Measurements from ENCODE around the gene CAMK1D.

The CAMK1D gene

DNA sequence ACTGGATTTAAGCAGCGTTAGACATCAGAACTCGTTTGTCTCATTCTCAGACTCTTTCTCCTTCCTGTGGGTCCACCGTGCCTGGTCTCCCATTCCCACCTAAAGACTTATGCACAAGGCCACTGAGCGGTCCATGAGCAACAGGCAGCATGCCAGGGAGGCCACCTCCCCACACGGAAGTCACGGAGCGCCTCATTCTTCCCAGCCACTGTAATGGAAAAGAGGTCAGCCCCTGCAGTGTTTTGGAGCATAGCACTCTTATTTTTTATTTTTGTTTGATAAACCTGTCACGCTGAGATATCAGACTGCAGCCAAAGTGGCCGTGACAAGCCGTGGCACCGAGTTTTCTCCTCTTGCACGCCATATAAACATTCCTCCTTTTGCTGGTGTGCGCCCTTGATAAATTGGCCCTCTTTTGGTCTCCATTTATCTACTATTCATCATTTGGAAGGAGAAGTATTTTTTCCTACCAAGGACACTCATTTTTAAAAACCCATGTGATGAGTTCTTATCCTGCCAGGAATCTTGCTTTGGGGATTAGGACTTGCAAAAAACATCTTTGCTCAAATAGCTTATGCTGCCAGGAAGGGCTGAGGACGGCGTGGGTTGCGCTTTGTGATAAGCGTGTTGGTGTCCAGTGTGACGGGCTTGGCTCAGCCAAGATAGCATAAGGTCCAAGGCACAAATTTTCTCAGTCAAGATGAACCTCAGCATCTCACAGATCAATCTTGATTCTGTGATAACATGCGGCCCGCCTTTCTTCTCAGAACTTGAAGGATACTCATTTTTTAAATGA is 446.2 kb downstream of the CAMK1D start:
- TF ChIP-seq, protein P1, sequence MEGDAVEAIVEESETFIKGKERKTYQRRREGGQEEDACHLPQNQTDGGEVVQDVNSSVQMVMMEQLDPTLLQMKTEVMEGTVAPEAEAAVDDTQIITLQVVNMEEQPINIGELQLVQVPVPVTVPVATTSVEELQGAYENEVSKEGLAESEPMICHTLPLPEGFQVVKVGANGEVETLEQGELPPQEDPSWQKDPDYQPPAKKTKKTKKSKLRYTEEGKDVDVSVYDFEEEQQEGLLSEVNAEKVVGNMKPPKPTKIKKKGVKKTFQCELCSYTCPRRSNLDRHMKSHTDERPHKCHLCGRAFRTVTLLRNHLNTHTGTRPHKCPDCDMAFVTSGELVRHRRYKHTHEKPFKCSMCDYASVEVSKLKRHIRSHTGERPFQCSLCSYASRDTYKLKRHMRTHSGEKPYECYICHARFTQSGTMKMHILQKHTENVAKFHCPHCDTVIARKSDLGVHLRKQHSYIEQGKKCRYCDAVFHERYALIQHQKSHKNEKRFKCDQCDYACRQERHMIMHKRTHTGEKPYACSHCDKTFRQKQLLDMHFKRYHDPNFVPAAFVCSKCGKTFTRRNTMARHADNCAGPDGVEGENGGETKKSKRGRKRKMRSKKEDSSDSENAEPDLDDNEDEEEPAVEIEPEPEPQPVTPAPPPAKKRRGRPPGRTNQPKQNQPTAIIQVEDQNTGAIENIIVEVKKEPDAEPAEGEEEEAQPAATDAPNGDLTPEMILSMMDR (IDR thresholded peaks at IDR 0.05; ENCODE audit: insufficient read depth, low read depth, low read length, missing control alignments) = no peak
- no peak for DNase-seq (ENCODE audit: low read depth)
- H3K4me3 ChIP-seq (ENCODE audit: low read depth, low read length) = no peak overlapping the region

DNA sequence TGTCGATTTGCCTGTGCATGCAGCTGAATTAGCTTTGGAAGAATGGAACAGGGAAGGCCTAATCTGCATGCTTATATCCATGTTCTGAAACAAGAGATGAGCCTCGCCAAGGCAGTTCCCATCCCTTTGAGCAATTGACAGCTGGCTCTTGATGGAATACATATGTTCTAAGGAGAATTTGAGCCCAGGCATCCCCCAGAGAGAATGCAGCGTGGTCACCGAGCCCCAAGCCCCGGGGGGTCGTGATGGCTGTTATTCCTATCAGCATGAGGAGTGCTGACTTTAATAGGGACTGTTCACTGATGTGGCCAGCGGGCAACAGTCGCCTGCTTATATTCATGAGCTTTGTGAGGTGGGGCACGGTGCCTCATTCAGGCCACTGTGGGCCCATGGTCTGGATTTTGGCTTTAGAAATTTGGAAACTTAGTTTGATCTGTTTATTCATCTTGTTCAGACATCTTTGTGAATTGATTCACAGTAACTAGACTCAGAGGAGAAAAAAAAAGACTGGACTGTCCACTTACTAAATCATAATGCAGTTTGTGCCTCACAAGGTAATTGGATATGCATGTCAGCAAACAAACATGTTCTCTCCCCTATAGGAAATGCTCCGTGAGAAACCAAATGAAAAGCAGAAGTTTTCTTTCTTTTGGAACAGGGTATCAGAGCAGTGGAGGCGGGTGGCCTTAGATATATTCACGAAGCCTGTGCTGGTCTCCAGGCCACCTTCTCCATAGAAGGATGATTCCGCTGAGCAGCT is 447.2 kb downstream of the CAMK1D start:
- DNase-seq (ENCODE audit: low read depth) = no peak
- no peak overlapping the region for H3K4me3 ChIP-seq (ENCODE audit: low read depth, low read length)
- TF ChIP-seq, protein P1 (IDR thresholded peaks at IDR 0.05; ENCODE audit: insufficient read depth, low read depth, low read length, missing control alignments) = no peak

DNA sequence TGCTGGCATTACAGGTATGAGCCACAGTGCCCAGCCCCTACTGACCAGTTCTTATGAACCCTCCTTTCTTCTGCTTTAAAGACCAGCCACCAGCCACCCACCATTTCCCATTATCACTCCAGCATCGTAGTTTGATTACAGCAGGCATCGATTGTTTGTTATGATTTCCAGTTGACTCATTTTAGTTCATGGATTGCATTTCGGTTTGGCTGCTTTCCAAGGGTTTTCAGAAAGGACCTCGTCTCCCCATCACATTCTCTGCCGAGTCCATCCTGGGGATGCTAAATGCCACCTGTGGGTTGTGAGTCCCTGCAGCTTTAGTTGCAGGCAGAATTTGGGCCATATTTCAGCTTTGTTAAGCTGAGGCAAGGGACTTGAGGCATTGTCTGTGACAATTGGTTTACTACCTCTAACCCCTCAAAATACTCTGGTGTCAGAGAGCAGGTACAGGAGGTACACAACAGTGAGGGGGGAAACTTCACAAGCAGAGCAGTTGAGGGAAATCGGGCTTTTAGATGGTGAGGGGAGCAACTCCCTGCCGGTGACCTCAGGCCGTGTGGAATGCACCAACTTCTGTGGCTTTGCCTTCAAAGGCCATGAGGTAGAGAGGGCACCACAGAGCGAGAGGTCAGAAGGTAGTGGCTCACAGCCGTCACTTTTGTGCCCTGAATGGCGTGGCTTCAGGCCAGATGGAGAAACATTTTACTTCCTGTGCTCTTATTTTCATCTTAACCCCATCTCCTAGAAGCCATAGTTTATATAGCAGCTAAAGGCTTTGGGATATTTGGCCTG is 448.3 kb downstream of the CAMK1D start:
- TF ChIP-seq, protein P1 (IDR thresholded peaks at IDR 0.05; ENCODE audit: insufficient read depth, low read depth, low read length, missing control alignments) = no peak
- DNase-seq (ENCODE audit: low read depth) = no peak

DNA sequence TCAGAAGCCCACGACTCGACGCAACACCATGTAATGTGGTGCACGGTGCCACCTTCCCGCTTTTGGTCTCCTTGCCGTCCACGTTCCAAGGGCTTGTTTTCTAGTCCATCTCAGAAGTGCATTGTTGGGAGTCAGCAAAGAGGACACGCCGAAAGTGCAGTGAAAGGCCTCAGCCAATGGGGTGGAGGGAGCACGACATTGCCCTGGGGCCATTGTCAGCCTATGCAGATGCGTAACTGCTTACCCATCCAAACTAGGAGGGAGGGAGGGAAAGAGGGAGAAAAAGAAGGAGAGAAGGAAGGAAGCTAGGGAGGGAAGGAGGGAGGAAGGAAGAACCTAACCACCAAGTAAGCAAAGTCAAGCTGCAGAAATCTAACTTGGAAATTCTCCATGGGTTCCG is 449.8 kb downstream of the CAMK1D start:
- TF ChIP-seq, protein P1 (IDR thresholded peaks at IDR 0.05; ENCODE audit: insufficient read depth, low read depth, low read length, missing control alignments) = no peak
- no peak for DNase-seq (ENCODE audit: low read depth)
- H3K4me3 ChIP-seq (ENCODE audit: low read depth, low read length) = no peak overlapping the region

More for the DNA sequence above, 448.3 kb downstream of the CAMK1D start:
- H3K4me3 ChIP-seq (ENCODE audit: low read depth, low read length) = no peak overlapping the region

- TF ChIP-seq, protein P1 (IDR thresholded peaks at IDR 0.05; ENCODE audit: insufficient read depth, low read depth, low read length, missing control alignments) = no peak
- DNase-seq (ENCODE audit: low read depth) = no peak
- H3K4me3 ChIP-seq (ENCODE audit: low read depth, low read length) = no peak overlapping the region
These were observed 450.4 kb downstream of the CAMK1D start for GRCh38 chr10:12799714-12800113.

GRCh38 chr10:12800302-12800701 is 451.0 kb downstream of the CAMK1D start:
- H3K4me3 ChIP-seq (ENCODE audit: low read depth, low read length) = no peak overlapping the region
- no peak for DNase-seq (ENCODE audit: low read depth)
- TF ChIP-seq, protein P1 (IDR thresholded peaks at IDR 0.05; ENCODE audit: insufficient read depth, low read depth, low read length, missing control alignments) = no peak
